Neural cell (in vitro differentiated cells): Measurements from ENCODE around the gene CPOX. TPM values are rescaled to one million over a fixed set of nuclear protein-coding genes. Genes with fewer than 3 reads are reported as not detected.
A peak's percentile ranks its signal among the peaks of the same experiment; 100 is the strongest.
"Not testable (repeated sequence)": the region's sequence is repeated elsewhere in the genome, so short reads cannot be mapped to it uniquely, and the experiment has no call there.

Source experiments
- H2AFZ ChIP-seq: fragments of 200-600, 300-800 bp; sonication (generic), shearing (Covaris generic); 2 replicates; pipeline ENCODE4 v1.6.0; 2014; ENCODE audit warnings: low read depth, mild to moderate bottlenecking, antibody characterized with exemption, low read length, moderate library complexity
- H3F3A ChIP-seq: fragments of 200-600 bp; shearing (Covaris generic); 2 replicates; pipeline ENCODE4 v1.6.1; 2016; ENCODE audit warnings: mild to moderate bottlenecking, moderate library complexity, mixed read lengths, antibody characterized with exemption, low read length; ENCODE audit not compliant: insufficient read depth, poor library complexity, severe bottlenecking
- H3K27ac ChIP-seq: fragments of 200-600, 300-800 bp; sonication (generic), shearing (Covaris generic); 2 replicates; pipeline ENCODE4 v1.5.1; 2014; ENCODE audit warnings: mild to moderate bottlenecking, low read length, moderate library complexity
- H3K27me3 ChIP-seq: fragments of 300-800, 200-600 bp; sonication (generic), shearing (Covaris generic); 2 replicates; pipeline ENCODE4 v1.6.0; 2014; ENCODE audit warnings: mild to moderate bottlenecking, low read depth, low read length, moderate library complexity; ENCODE audit not compliant: insufficient read depth
- H3K36me3 ChIP-seq: fragments of 300-800, 200-600 bp; sonication (generic), shearing (Covaris generic); 2 replicates; pipeline ENCODE4 v1.5.1; 2014; ENCODE audit warnings: mild to moderate bottlenecking, antibody characterized with exemption, low read length, moderate library complexity; ENCODE audit not compliant: insufficient read depth
- H3K4me2 ChIP-seq: fragments of 300-800, 200-600 bp; sonication (generic), shearing (Covaris generic); 2 replicates; pipeline ENCODE4 v1.6.0; 2014; ENCODE audit warnings: mild to moderate bottlenecking, low read length
- H3K4me3 ChIP-seq: fragments of 300-800, 200-600 bp; sonication (generic), shearing (Covaris generic); 2 replicates; pipeline ENCODE4 v1.5.1; 2014; ENCODE audit warnings: mild to moderate bottlenecking, low read length, moderate library complexity
- H3K79me2 ChIP-seq: fragments of 200-600 bp; shearing (Covaris generic); replicated peaks from 2 replicates; pipeline ENCODE4 v1.6.0; 2014; ENCODE audit warnings: mild to moderate bottlenecking, low read length, moderate library complexity; ENCODE audit not compliant: insufficient read depth
- H3K9ac ChIP-seq: fragments of 300-800, 200-600 bp; sonication (generic), shearing (Covaris generic); 2 replicates; pipeline ENCODE4 v1.6.1; 2016; ENCODE audit warnings: mild to moderate bottlenecking, low read length, mixed read lengths
- H3K9me2 ChIP-seq: fragments of 200-600 bp; shearing (Covaris generic); 2 replicates; pipeline ENCODE4 v1.6.1; 2016; ENCODE audit warnings: mild to moderate bottlenecking, low read length, mixed read lengths; ENCODE audit not compliant: insufficient read depth
- H3K9me3 ChIP-seq: fragments of 200-600, 300-800 bp; sonication (generic), shearing (Covaris generic); 2 replicates; pipeline ENCODE4 v1.6.1; 2016; ENCODE audit warnings: mild to moderate bottlenecking, mixed run types, low read length, moderate library complexity, mixed read lengths
- H4K20me1 ChIP-seq: fragments of 200-600 bp; shearing (Covaris generic); 2 replicates; pipeline ENCODE4 v1.6.1; 2016; ENCODE audit warnings: mild to moderate bottlenecking, mixed run types; ENCODE audit not compliant: insufficient read depth
- MXI1 ChIP-seq: fragments of 450-650 bp; conservative IDR thresholded peaks from 2 replicates; pipeline ENCODE4 v1.6.1; 2014; ENCODE audit warnings: antibody characterized with exemption, mild to moderate bottlenecking; ENCODE audit not compliant: poor library complexity, severe bottlenecking
- POLR2AphosphoS5 ChIP-seq: IDR thresholded peaks from 2 replicates; pipeline ENCODE4 v1.6.1; 2012
- SMC3 ChIP-seq: fragments of 450-650 bp; conservative IDR thresholded peaks from 2 replicates; pipeline ENCODE4 v1.6.1; 2014; ENCODE audit warnings: antibody characterized with exemption, mild to moderate bottlenecking, moderate library complexity; ENCODE audit not compliant: poor library complexity
- TAF1 ChIP-seq: IDR thresholded peaks from 2 replicates; pipeline ENCODE4 v1.6.1; 2012; ENCODE audit warnings: low read depth
- polyA minus RNA-seq: library from RNA; depleted of rRNA, polyadenylated mRNA; stranded (reverse); fragments of >200 nt; gene quantifications from 2 replicates; pipeline ENCODE4 v1.2.3, GENCODE V29; 2014
- polyA plus RNA-seq: library from polyadenylated mRNA; depleted of rRNA; stranded (reverse); fragments of >200 nt; gene quantifications from 2 replicates; pipeline ENCODE4 v1.2.3, GENCODE V29; 2014
- TF ChIP-seq, protein P1 (sequence below): IDR thresholded peaks from 2 replicates; pipeline ENCODE4 v1.6.1; 2012; ENCODE audit warnings: borderline replicate concordance
- TF ChIP-seq, protein P2 (sequence below): fragments of 450-650 bp; IDR thresholded peaks from 2 replicates; pipeline ENCODE4 v1.5.1; 2014; ENCODE audit warnings: antibody characterized with exemption, mild to moderate bottlenecking, moderate library complexity; ENCODE audit not compliant: poor library complexity, severe bottlenecking

The CPOX gene
- polyA plus RNA-seq, result 32.0 and 37.4 TPM in 2 replicates
- polyA minus RNA-seq, result 24.1 and 24.7 TPM in 2 replicates

DNA sequence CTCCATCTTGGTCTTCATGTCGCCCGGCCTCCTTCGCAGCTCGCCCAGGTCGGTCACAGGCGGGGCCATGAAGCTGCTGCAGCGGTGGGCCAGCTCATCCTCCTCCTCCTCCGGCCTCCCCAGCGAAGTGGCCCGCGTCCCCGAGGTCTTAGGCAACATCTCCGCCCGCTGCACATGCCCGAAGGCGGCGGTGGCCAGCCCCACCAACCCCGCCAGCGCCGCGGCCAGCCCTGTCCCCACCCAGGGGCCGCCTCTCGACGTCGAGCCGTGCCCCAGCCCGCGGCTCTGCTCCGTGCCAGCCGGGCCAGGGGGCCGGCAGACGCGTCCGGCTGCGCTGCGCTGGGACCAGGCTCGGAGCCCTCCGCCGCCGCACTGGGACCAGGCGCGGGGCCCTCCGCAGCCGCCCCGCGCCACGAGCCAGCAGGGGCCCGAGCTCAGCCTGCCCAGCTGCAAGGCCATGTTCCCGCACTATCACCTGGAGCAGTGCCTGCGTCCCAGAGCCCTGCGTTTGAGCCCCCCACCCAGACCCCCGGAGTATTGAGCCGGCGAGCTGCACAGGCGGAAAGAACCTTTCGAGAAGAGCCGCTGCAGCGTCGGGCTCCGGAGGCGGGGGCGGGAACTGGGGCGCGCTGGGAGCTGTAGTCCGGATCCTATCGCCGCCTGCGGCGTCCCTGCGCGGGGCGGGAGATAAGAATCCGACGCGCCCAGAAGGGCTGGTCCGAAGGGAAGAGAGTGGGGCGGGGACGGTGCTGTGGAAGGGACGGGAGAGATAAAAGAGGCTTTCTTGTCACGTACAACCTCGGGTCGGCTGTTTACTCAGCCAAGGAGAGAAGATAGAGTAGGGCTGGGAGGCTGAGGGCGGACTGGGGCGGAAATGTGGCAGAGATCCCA is at the start of gene CPOX:
Gene CPOX (minus strand): TSS at position 566 of the 891 bp plus-strand sequence. CDS start 107 bp downstream, at position 459.
- peak within 1 kb of the TSS; percentile 1 for H3K27ac ChIP-seq
- H2AFZ ChIP-seq, result peak within 1 kb of the TSS; percentile 91
- H3K9me3 ChIP-seq, result no peaks in the 10 kb centered on the region
- TF ChIP-seq SMC3 (peak; percentile 21), MXI1 (peak; percentile 64), TAF1 (no peak), POLR2AphosphoS5 (peak; percentile 50)
- TF ChIP-seq, protein P1, sequence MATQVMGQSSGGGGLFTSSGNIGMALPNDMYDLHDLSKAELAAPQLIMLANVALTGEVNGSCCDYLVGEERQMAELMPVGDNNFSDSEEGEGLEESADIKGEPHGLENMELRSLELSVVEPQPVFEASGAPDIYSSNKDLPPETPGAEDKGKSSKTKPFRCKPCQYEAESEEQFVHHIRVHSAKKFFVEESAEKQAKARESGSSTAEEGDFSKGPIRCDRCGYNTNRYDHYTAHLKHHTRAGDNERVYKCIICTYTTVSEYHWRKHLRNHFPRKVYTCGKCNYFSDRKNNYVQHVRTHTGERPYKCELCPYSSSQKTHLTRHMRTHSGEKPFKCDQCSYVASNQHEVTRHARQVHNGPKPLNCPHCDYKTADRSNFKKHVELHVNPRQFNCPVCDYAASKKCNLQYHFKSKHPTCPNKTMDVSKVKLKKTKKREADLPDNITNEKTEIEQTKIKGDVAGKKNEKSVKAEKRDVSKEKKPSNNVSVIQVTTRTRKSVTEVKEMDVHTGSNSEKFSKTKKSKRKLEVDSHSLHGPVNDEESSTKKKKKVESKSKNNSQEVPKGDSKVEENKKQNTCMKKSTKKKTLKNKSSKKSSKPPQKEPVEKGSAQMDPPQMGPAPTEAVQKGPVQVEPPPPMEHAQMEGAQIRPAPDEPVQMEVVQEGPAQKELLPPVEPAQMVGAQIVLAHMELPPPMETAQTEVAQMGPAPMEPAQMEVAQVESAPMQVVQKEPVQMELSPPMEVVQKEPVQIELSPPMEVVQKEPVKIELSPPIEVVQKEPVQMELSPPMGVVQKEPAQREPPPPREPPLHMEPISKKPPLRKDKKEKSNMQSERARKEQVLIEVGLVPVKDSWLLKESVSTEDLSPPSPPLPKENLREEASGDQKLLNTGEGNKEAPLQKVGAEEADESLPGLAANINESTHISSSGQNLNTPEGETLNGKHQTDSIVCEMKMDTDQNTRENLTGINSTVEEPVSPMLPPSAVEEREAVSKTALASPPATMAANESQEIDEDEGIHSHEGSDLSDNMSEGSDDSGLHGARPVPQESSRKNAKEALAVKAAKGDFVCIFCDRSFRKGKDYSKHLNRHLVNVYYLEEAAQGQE, result no peak
- TF ChIP-seq, protein P2, sequence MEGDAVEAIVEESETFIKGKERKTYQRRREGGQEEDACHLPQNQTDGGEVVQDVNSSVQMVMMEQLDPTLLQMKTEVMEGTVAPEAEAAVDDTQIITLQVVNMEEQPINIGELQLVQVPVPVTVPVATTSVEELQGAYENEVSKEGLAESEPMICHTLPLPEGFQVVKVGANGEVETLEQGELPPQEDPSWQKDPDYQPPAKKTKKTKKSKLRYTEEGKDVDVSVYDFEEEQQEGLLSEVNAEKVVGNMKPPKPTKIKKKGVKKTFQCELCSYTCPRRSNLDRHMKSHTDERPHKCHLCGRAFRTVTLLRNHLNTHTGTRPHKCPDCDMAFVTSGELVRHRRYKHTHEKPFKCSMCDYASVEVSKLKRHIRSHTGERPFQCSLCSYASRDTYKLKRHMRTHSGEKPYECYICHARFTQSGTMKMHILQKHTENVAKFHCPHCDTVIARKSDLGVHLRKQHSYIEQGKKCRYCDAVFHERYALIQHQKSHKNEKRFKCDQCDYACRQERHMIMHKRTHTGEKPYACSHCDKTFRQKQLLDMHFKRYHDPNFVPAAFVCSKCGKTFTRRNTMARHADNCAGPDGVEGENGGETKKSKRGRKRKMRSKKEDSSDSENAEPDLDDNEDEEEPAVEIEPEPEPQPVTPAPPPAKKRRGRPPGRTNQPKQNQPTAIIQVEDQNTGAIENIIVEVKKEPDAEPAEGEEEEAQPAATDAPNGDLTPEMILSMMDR, result no peak
- H3K4me3 ChIP-seq, result peak within 1 kb of the TSS; percentile 80
- H3F3A ChIP-seq, result no peaks in the 10 kb centered on the region
- peak within 1 kb of the TSS; percentile 92 for H3K4me2 ChIP-seq
- no peaks in the 10 kb centered on the region for H3K36me3 ChIP-seq
- peak within 1 kb of the TSS; percentile 69 for H3K9ac ChIP-seq
- H4K20me1 ChIP-seq, result no peaks in the 10 kb centered on the region
- H3K79me2 ChIP-seq, result no peaks in the 10 kb centered on the region
- no peaks in the 10 kb centered on the region for H3K9me2 ChIP-seq
- H3K27me3 ChIP-seq, result no peaks in the 10 kb centered on the region

DNA sequence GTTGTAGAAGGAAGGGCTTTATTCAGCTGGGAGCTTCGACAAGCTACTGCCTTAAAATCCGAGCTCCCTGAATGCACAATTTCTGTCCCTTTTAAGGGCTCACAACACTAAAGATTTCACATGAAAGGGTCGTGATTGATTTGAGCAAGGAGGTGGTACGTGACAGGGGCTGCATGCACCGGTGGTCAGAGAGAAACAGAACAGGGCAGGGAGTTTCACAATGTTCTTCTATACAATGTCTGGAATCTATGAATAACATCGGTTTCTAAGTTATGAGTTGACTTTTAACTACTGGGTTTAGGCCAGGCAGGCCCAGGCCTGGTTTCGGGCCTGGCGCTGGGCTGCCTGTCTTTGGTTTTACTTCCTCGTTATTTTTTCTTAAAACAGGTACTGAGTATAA is 49.4 kb upstream of the CPOX start:
- not testable (repeated sequence) for H3K36me3 ChIP-seq, H3K9me2 ChIP-seq, H3K9ac ChIP-seq, H4K20me1 ChIP-seq, H2AFZ ChIP-seq, H3F3A ChIP-seq, H3K79me2 ChIP-seq, H3K9me3 ChIP-seq, H3K27ac ChIP-seq, H3K4me3 ChIP-seq, H3K4me2 ChIP-seq, H3K27me3 ChIP-seq

DNA sequence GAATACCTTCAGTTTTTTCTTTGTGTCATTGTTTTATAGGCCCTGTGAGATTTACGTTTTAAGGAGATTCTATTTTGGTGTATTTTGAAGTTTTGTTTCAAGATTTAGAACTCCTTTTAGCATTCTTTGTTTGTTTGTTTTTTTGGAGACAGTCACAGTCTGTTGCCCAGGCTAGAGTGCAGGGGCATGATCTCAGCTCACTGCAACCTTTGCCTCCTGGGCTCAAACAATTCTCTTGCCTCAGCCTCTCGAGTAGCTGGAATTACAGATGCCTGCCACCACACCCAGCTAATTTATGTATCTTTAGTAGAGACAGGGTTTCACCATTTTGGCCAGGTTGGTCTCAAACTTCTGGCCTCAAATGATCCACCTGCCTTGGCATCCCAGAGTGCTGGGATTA is 48.3 kb upstream of the CPOX start:
- H3K36me3 ChIP-seq, H4K20me1 ChIP-seq, H3K4me3 ChIP-seq, H3K4me2 ChIP-seq, H2AFZ ChIP-seq, H3K79me2 ChIP-seq, H3K27me3 ChIP-seq, H3K27ac ChIP-seq, H3K9me3 ChIP-seq, H3F3A ChIP-seq, H3K9ac ChIP-seq, H3K9me2 ChIP-seq: not testable (repeated sequence)

DNA sequence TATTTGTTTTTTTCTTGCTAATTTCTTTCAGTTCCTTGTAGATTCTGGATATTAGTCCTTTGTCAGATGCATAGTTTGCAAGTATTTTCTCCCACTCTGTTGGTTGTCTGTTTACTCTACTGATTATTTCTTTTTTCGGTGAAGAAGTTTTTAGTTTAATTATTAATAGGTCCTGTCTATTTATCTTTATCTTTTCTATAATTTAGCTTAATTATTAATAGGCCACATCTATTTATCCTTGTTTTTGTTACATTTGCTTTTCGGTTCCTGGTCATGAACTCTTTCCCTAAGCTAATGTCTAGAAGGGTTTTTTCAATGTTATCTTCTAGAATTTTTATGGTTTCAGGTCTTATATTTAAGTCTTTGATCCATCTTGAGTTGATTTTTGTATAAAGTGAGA is 45.1 kb upstream of the CPOX start:
- H3K4me3 ChIP-seq, H2AFZ ChIP-seq, H3K9me3 ChIP-seq, H3K36me3 ChIP-seq, H3K27me3 ChIP-seq, H3F3A ChIP-seq, H3K9ac ChIP-seq, H3K79me2 ChIP-seq, H3K9me2 ChIP-seq, H3K27ac ChIP-seq, H4K20me1 ChIP-seq, H3K4me2 ChIP-seq: not testable (repeated sequence)
